Esophagus squamous epithelium (tissue), 4 donors: Measurements from ENCODE around the gene ENTPD1.

ENCODE experiments used
- CTCF ChIP-seq, 6 experiments: fragments of 450-650 bp in 4 of 6; fragments of 200-600 bp in 2 of 6; sonication (generic) in 2 of 6; IDR thresholded peaks; one replicate each; pipeline ENCODE4 v1.5.1; 2016 to 2019; ENCODE audit warnings: antibody characterized with exemption in 6 of 6, mild to moderate bottlenecking in 4 of 6, moderate library complexity in 4 of 6
- POLR2A ChIP-seq, 4 donors: fragments of 450-650 bp; IDR thresholded peaks; one replicate each; pipeline ENCODE4 v1.6.1; 2017; ENCODE audit warnings: antibody characterized with exemption in 4 of 4, mild to moderate bottlenecking in 4 of 4, moderate library complexity in 3 of 4

- TF ChIP-seq CTCF (IDR thresholded peaks at IDR 0.05) (no peak), POLR2A (IDR thresholded peaks at IDR 0.05) (no peak)
These were observed 81.8 kb downstream of the ENTPD1 start for GRCh38 chr10:95837783-95838182.
